Stimulated activated CD8-positive, alpha-beta memory T cell treated with anti-CD3 and anti-CD28 coated beads, Interleukin-7, amount 100 ng/mL, for 24 hours (primary cell): Measurements from ENCODE around the gene ZNF831.

Experiments
- DNase-seq: peaks from one replicate; pipeline ENCODE4 v3.0.0-alpha.2; 2020; ENCODE audit warnings: low read depth

The ZNF831 gene

DNA sequence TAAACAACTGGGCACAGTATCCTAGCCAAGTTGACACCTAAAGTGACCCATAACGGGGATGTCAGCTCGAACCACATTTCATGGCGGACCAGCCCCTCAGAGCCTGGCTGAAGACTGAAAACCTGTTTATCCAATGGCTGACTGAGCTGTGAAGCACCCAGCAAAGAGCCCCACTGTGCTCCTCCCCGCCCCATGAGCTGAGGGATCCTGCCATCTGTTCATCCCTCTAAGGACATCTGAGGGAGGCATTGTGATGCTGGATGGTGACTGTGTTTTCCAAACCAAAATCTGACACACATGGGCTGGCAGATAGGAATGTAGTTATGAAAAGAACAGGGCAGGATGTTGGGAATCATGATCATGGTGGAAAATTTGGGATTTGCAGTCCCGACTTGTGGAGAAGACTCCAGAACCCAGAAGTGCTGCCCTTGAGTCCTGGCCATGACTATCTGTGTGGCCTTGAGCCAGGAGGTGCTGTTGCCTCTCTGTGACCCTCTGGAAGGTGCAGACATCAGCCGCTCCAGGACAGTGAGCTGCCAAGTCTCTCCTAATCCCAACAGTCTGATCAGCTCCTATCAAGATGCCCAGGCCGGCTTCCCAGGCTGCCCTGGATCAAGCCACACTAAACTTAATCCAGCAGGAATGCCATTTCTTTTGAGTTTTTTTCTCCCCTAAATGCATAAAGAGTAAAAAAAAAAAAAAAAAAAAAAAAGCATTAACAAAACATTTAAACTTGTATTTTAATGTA lies 142.5 kb downstream of the ZNF831 start:
- DNase-seq = no peak

DNA sequence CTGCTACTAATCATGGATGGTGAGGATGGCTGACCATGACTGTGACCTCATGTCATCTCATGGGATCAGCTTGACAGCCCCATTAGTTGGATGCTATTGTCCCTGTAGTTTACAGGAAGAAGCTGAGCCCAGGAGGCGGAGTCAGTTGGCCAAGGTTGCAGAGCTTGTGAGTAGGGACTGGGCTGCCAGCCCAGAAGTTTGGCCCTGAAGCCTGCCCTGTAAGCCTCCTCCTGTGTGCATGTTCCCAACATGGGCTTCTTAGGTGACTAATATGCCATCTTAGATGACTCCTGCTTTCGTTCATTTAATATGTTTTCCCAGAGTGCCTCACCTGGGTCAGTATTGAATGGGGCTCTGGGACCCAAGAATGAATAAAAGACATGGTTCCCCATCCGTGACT lies 143.6 kb downstream of the ZNF831 start:
- DNase-seq = no peak
